HTR-8/SVneo (cell line): ENCODE results near the gene KRTAP6-2.

Experiments used
- DNase-seq: peaks from one replicate; pipeline ENCODE4 v3.0.0; 2011; ENCODE audit warnings: low spot score, mixed read lengths; ENCODE audit not compliant: insufficient read length
- FAIRE-seq: peaks from 2 replicates; lab custom pipeline; 2011; peaks lifted over from hg19 to GRCh38; lab: Jason Lieb, UNC

The KRTAP6-2 gene

GRCh38 chr21:30579346-30579745 is 19.4 kb downstream of the KRTAP6-2 start:
- DNase-seq (no peak), FAIRE-seq (no peak)

GRCh38 chr21:30577766-30578165 is 20.9 kb downstream of the KRTAP6-2 start:
- DNase-seq: no peak
- FAIRE-seq: no peak

GRCh38 chr21:30567617-30568016 is 31.1 kb downstream of the KRTAP6-2 start:
- DNase-seq (no peak), FAIRE-seq (no peak)

GRCh38 chr21:30563630-30564029 is 35.1 kb downstream of the KRTAP6-2 start:
- DNase-seq: no peak
- FAIRE-seq: no peak

GRCh38 chr21:30563072-30563471 is 35.6 kb downstream of the KRTAP6-2 start:
- DNase-seq: no peak
- no peak for FAIRE-seq

- FAIRE-seq: no peak
Measured at GRCh38 chr21:30561957-30562356, 36.7 kb downstream of the KRTAP6-2 start.

GRCh38 chr21:30561264-30561895 is 37.3 kb downstream of the KRTAP6-2 start, which contains the start of gene KRTAP19-7:
Gene KRTAP19-7, minus strand, starts transcription at chr21:30561314. Its CDS starts 25 bp downstream, at chr21:30561289.
- FAIRE-seq: no peak
- no peak for DNase-seq

More at GRCh38 chr21:30561957-30562356, 36.7 kb downstream of the KRTAP6-2 start:
- no peak for DNase-seq

GRCh38 chr21:30555095-30555494 is 43.6 kb downstream of the KRTAP6-2 start:
- FAIRE-seq: no peak

GRCh38 chr21:30552782-30553181 is 45.9 kb downstream of the KRTAP6-2 start:
- FAIRE-seq (no peak), DNase-seq (no peak)

More at GRCh38 chr21:30555095-30555494, 43.6 kb downstream of the KRTAP6-2 start:
- no peak for DNase-seq
